ENCODE results near the gene SPNS3. TPM values are rescaled to one million over a fixed set of nuclear protein-coding genes. Genes with fewer than 3 reads are reported as not detected.

Gene SPNS3
- total and polyA plus RNA-seq, 2 of the 8 experiments (the other 6 are each of a cell fraction or from before 2014, with no cell fraction given), result not detected

- no peaks in the 10 kb centered on the region for H3K79me1 ChIP-seq (ENCODE audit: low read depth, low read length)
- H2BK12ac ChIP-seq (ENCODE audit: low read depth, low read length), result no peak within 1 kb of the TSS
- H2AFZ ChIP-seq (ENCODE audit: low read length), result peak within 1 kb of the TSS; percentile 6; the same call in 1 of the 2 replicates
- DNase-seq (ENCODE audit: low read depth in 1 of 2, low spot score in 2 of 2), result peak in 1 of 2 experiments; percentile 85
- H4K20me1 ChIP-seq (replicated peaks in 1 of 2; ENCODE audit: control insufficient read depth in 1 of 2, insufficient read depth in 2 of 2, low read length in 2 of 2), result peaks cover 0 to 5% of the 10 kb centered on the region in 2 experiments
- WGBS, 2 experiments (ENCODE audit: extremely low coverage in 1 of 2, insufficient coverage in 1 of 2, insufficient read length in 1 of 2, insufficient replicate concordance in 2 of 2, low coverage in 1 of 2, low lambda C conversion rate in 2 of 2, missing lambda C conversion rate in 1 of 2), result 4% methylated on average over 25 of the region's 117 CpGs; no CpG with 5 or more reads in 1 of the 2 experiments
- H3K18ac ChIP-seq (ENCODE audit: extremely low read depth, low read length), result peak within 1 kb of the TSS; percentile 78; the same call in 1 of the 2 replicates
- no peak within 1 kb of the TSS for H4K5ac ChIP-seq (ENCODE audit: insufficient read length, low read depth, low read length)
- peak within 1 kb of the TSS; percentile 89 to 93 for H3K4me2 ChIP-seq (ENCODE audit: insufficient read depth in 1 of 2, low read depth in 2 of 2, low read length in 2 of 2)
- H3K4me1 ChIP-seq (replicated peaks in 1 of 4; ENCODE audit: control insufficient read depth in 3 of 4, insufficient read depth in 4 of 4, low read length in 3 of 4), result peaks cover 0 to 13% (median 8%) of the 10 kb centered on the region in 4 experiments; a peak in 4 of 7 replicates
- H3K4me3 ChIP-seq (ENCODE audit: extremely low read depth in 1 of 4, insufficient read depth in 2 of 4, low read depth in 3 of 4, low read length in 4 of 4), result peak within 1 kb of the TSS; percentile 46 to 71 (median 51)
- no peak within 1 kb of the TSS; the same call in 1 of the 2 replicates for H2BK15ac ChIP-seq (ENCODE audit: low read length)
- no peaks in the 10 kb centered on the region for H3K79me2 ChIP-seq (ENCODE audit: control insufficient read depth in 1 of 2, insufficient read depth in 2 of 2, low read length in 2 of 2)
- TF ChIP-seq E2F6 (IDR thresholded peaks at IDR 0.05) (peak; percentile 6; the same call in 1 of the 2 replicates), ZNF274 (IDR thresholded peaks at IDR 0.05; ENCODE audit: borderline replicate concordance, extremely low read depth, low read length) (no peak), TAF1 (IDR thresholded peaks at IDR 0.05; ENCODE audit: low read depth, low read length) (0 out of 2 replicates have a peak, but pooled peaks have one; percentile 34), RBBP5 (IDR thresholded peaks at IDR 0.05; ENCODE audit: borderline replicate concordance, low read depth, low read length) (no peak), SIN3A (conservative IDR thresholded peaks at IDR 0.05 in 1 of 2, IDR thresholded peaks at IDR 0.05 in 1 of 2; ENCODE audit: low read depth in 1 of 2, low read length in 2 of 2) (peak in 1 of 2 experiments; percentile 51; a peak in 1 of 4 replicates), KDM4A (IDR thresholded peaks at IDR 0.05; ENCODE audit: low read depth, low read length, severe bottlenecking) (no peak), CREB1 (IDR thresholded peaks at IDR 0.05) (peak; percentile 5; the same call in 1 of the 2 replicates), TEAD4 (IDR thresholded peaks at IDR 0.05; ENCODE audit: low read depth, low read length) (peak; percentile 14; the same call in 1 of the 2 replicates)
- H4K91ac ChIP-seq (replicated peaks; ENCODE audit: insufficient read length, low read length), result no peak within 1 kb of the TSS
- H3K56ac ChIP-seq (replicated peaks; ENCODE audit: insufficient read length, low read depth, low read length), result no peak within 1 kb of the TSS
- FAIRE-seq, result no peak
- POLR2A ChIA-PET (ENCODE audit: partially characterized antibody), result interaction anchor here (1.1 to 1.8 kb wide), 7 partner anchors 11 to 79 kb away, joined by 3 to 7 read pairs (median 3); partner anchors contain the start of gene MYBBP1A
- H3K9ac ChIP-seq (replicated peaks in 1 of 4; ENCODE audit: extremely low read depth in 1 of 4, low read depth in 3 of 4, low read length in 3 of 4), result peak within 1 kb of the TSS in 2 of 4 experiments; percentile 4 to 52; a peak in 1 of 7 replicates
- H3K23ac ChIP-seq (ENCODE audit: insufficient read length), result no peak within 1 kb of the TSS
- no peak within 1 kb of the TSS for H3K4ac ChIP-seq (replicated peaks; ENCODE audit: insufficient read length, low read depth, low read length)
- H2BK120ac ChIP-seq (replicated peaks; ENCODE audit: low read depth, low read length), result no peak within 1 kb of the TSS
- peaks cover 16% of the 10 kb centered on the region; the same call in 1 of the 2 replicates for H3K23me2 ChIP-seq (ENCODE audit: low read depth, low read length)
- H2BK5ac ChIP-seq (ENCODE audit: low read depth, low read length), result no peak within 1 kb of the TSS
- H4K8ac ChIP-seq (ENCODE audit: extremely low read depth, insufficient read depth, low read length), result peak within 1 kb of the TSS; percentile 83
- peaks cover 23 to 49% (median 45%) of the 10 kb centered on the region in 4 experiments for H3K27me3 ChIP-seq (replicated peaks in 1 of 4; ENCODE audit: control insufficient read depth in 3 of 4, extremely low read depth in 1 of 4, insufficient read depth in 3 of 4, low read length in 3 of 4)
- H3K9me3 ChIP-seq (ENCODE audit: insufficient read depth in 2 of 2, low read depth in 1 of 2, low read length in 1 of 2), result no peaks in the 10 kb centered on the region
- H2AK5ac ChIP-seq (ENCODE audit: low read depth, low read length), result no peak within 1 kb of the TSS
- no peak within 1 kb of the TSS for H3K14ac ChIP-seq (ENCODE audit: insufficient read length)
- no peak within 1 kb of the TSS for H2BK20ac ChIP-seq (ENCODE audit: low read length)
- H3K36me3 ChIP-seq (ENCODE audit: control insufficient read depth in 2 of 4, insufficient read depth in 4 of 4, low read length in 3 of 4), result no peaks in the 10 kb centered on the region
- CTCF ChIA-PET (ENCODE audit: partially characterized antibody), result interaction anchor here (0.6 to 3.5 kb wide), 12 partner anchors 11 to 149 kb away, joined by 3 to 14 read pairs (median 4); no protein-coding TSS in a partner anchor
- H3K27ac ChIP-seq (ENCODE audit: low read depth, low read length), result no peak within 1 kb of the TSS
These were observed 65.0 kb downstream of the SPNS3 start, which contains the start of gene SPNS2 for GRCh38 chr17:4498461-4499397. Gene SPNS2, plus strand, starts transcription at chr17:4498881. Its CDS starts 167 bp downstream, at chr17:4499048.
